D341Med (cell line): Measurements from ENCODE around the gene SH2D2A.

Experiments used
- DNase-seq: peaks from one replicate; pipeline ENCODE4 v3.0.0; 2012; ENCODE audit warnings: low spot score

SH2D2A gene

DNA sequence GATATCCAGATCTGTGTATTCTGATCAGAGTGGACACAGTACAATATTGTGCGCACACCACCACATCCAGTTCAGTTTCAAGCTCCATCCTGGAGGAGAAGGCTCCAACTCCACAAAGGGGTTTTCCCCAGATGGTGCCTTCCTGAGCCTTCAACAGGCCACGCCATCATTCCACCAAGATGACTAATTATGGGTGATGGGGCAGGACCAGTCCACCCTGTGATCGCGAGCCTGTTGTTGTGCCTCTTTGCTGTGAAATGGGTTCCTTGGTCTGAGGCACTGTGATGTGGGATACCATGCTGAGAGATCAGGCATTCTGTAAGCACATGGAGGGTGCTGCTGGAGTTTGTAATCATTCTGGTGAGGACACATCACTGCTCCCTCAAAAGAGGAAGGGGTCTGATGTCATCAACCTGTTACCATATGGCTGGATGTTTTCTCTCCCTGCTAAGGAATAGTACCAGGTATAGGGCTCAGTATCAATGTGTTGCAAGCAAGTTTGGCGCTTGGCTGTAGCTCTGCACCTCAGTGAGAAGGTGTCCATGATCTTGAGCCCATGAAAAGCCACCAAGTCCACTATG, 6.7 kb upstream of the SH2D2A start:
- DNase-seq = no peak

DNA sequence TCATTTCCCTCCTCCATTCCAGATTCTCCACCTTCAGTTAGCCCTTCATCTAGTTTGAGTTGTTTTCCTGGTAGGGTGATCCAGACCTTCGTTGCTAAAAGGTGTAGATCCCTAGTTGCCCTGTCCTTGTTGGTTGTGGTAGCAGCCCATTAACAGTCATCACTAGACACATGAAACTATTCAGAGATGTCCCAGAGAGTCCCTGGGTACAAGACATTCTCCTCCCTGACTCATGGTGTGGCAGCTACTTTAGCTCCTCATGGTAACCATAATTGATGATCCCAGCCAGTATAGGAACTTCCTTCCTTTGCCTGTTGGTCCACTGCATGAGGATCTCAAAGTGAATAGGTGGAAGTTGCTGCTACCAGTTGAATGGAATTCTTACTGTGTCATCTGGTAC, 6.0 kb upstream of the SH2D2A start:
- DNase-seq = no peak

- DNase-seq = no peak
Observed at GRCh38 chr1:156821801-156822200, 5.2 kb upstream of the SH2D2A start.

DNA sequence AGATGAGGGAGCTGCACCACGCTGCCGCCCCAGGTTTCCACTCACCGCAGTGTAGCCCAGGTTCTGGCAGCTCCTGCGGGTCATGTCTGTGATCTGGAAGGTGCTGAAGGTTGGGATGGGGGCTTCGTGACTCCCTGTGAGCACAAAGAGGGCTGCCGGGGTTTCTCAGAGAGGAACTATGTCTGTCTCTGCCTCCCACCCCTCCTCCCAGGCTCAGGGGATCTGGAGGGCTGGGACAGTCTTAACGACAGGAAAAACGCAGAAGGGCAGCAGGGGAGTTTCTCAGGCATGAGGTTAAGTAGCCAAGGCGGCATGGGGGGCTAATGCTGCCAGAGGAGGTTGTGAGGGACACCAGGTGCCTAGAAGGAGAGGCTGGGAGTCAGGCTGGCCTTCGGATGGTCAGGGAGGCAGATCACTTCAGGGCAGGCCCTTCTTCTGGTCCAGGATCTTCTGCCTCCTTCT, 656 bp downstream of the SH2D2A start:
- DNase-seq = no peak

- no peak for DNase-seq
Observed at GRCh38 chr1:156815307-156815826, 1.3 kb downstream of the SH2D2A start.

DNA sequence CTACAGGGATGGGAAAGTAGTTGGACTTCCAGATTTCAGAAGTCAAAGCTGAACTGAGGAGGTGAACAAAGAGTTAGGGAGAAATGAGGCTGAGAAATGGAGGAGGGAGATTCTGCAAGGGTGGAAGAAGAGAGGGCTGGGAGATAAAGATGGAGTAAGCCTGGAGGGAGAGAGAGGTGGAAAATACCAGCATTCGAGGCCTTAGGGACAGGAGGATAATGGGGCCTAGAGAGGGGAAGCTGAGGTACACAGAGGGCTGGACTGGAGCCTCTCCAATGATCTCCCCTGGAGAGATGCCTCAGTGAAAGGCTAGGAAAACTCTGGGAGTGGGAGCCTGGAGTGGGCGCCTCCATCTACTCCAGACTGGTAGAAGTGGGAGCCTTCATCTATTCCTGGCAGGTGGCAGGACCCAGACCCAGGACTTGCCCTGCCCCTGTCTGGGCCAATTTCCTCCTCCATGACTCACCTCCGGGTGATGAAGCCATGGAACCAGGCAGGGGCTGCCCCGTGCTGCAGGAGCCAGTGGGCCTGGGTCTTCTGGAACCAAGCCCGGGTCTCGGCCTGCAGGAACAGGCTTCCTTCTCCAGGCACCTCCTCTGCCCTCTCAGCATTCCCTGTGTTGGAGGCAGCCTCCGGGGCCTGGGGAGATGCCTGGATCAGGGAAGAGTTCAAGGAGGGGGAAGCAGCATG, 1.9 kb downstream of the SH2D2A start:
- DNase-seq = no peak

- peak; percentile 90 for DNase-seq
Observed at GRCh38 chr1:156813750-156814570, 2.7 kb downstream of the SH2D2A start.

DNA sequence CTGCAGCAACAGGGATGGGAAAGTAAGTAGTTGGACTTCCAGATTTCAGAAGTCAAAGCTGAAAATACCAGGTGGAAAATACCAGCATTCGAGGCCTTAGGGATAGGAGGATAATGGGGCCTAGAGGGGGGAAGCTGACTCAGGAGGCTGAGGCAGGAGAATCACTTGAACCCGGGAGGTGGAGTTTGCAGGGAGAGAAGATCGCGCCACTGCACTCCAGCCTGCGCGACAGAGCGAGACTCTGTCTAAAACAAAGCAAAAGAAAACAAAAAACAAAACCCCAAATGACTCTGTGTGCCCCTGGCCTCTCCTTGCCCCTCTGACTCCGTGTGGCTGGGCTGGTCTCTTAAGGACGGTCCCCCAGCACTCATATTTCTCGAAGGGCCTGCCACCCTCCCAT, 3.4 kb downstream of the SH2D2A start:
- peak; percentile 10 for DNase-seq

DNA sequence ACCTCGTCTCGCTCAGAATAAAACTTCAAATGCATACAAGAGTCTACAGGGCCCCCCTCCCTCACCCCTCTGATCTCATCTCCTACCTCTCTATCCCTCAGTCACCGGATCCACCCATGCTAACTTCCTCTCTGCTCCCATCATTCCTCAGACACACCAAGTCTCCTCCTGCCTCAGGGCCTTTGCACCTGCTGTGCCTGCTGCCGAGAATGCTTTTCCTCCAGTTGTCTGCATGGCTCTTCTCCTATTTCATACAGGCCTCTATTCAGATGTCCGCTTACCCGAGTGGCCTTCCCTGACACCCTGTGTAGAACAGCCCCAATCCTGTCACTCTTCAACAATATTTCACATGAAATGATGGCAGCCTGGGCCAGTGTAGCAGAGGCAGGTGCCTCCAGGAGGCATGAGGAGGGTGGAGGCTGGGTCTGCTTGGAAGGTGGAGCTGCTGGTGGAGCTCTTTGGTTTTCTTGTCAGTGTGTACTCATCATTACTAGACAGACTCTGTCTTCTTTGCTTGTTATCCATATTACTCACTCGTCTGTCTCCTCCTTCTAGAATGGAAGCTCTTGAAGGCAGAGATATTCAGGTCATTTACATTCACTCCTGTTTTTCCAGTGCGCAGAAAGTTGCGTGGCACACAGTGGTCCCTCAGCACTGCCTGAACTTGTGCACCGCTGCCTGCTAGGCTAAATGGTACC, 4.2 kb downstream of the SH2D2A start:
- DNase-seq = peak; percentile 14

- peak; percentile 21 for DNase-seq
Observed at GRCh38 chr1:156811168-156811567, 5.5 kb downstream of the SH2D2A start.

DNA sequence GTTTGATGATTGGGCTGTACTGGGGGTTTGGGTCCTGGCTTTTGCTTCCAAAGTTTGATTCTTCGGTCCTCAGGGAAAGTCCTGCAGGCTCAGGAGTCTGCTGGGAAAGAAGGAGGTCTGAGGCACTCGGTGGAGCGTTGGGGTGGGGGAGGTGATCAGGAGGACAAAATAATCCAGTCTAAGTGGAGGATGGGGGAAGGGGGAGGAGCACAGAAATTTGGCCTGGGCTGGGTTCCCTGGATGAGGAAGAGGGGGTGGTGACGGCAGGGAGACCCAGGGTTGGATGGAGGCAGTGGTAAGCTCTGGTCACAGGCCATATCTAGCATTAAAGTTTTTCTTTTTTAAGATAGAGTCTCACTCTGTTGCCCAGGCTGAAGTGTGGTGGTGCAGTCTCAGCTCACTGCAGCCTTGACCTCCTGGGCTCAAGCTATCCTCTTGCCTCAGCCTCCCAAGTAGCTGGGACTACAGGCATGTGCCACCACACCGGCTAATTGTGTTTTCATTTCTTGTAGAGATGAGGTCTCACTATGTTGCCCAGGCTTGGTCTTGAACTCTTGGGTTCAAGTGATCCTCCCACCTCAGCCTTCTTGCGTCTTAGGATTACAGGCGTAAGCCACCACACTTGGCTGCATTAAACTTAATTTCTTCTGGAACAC, 6.8 kb downstream of the SH2D2A start:
- no peak for DNase-seq

GRCh38 chr1:156809281-156809680, 7.4 kb downstream of the SH2D2A start:
- DNase-seq = peak; percentile 32

DNA sequence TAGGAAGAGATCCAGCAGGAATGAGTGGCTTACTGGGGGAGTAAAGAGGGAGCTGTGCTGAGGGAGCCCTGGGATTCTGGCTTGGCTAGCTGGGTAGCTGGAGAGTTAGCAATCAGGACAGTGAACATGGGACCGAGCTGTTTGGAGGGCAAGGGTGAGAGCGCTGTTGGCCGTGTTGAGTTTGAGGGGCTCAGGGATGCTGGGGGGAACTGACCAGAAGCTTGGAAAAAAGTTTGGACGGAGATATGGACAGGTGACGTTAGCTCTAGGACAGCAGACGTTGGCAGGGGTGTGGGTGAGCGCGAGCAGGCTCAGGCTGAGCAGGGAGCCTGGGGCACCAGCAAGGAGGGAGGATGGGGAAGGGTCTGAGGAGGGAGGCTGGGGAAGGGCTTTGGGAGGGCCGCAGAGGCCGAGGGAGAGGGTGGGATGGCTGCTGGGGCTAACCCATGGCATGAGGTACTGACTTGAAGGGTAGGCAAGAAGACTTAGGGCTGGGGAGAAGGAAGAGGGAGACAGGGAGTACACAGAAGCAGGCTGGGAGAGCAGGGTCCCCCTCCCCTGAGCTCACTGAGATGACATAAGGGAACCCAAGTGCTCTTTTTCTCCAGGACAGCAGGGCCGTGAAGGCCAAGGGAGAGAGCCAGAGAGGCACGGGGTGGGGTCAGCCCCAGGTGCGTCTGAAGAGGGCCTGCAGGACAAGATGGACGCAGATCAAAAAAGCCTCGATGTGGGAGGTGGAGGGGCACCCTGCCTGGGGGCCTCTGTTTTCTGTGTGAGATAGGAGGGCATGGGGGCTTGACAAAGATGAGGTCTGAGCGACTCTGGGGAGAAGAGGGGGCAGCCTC, 8.2 kb downstream of the SH2D2A start:
- DNase-seq = peak; percentile 21

- DNase-seq = no peak
Observed at GRCh38 chr1:156807627-156808026, 9.0 kb downstream of the SH2D2A start.

DNA sequence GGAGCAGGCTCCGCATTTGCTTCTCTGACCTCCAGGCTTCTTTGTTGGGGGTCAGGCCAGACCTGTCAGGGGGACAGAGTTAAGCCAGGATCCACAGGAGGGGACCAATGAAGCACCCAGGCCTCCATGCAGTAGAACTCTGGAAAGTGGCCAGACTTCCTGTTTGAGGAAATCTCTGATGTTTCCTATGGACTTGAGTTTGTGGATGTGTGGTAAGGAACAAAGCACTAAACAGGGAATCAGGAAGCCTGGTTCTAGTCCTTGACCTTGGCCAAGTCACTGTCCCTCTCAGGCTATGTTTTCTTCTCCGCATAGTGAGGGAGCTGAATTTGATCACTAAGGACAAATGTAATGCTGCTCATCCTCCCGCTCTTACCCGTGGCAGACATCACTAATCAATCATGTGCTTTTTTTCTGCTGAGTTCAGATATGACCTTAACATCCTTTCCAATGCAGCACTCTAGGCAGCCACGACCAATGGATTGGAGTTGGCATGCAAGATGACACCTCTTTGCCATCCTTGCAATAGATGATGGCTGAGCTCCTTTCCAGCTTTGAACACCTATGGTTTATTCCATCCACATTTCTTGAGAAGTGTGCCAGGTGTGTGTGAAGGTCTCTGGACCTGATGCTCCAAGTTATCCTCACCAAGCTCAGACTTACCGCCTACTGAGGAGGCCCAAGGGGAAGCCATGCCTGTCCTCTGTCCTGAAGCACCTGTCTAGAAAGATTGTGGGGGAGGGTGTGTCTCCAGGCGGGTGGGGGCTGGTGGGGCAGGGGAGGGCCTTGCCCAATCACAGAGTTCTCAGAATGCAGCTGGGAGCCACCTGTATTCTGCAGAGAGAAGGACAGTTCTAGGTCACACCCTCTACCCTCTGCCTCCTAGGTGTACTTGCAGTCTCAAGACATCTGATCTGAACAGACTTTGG, 9.9 kb downstream of the SH2D2A start:
- no peak for DNase-seq

DNA sequence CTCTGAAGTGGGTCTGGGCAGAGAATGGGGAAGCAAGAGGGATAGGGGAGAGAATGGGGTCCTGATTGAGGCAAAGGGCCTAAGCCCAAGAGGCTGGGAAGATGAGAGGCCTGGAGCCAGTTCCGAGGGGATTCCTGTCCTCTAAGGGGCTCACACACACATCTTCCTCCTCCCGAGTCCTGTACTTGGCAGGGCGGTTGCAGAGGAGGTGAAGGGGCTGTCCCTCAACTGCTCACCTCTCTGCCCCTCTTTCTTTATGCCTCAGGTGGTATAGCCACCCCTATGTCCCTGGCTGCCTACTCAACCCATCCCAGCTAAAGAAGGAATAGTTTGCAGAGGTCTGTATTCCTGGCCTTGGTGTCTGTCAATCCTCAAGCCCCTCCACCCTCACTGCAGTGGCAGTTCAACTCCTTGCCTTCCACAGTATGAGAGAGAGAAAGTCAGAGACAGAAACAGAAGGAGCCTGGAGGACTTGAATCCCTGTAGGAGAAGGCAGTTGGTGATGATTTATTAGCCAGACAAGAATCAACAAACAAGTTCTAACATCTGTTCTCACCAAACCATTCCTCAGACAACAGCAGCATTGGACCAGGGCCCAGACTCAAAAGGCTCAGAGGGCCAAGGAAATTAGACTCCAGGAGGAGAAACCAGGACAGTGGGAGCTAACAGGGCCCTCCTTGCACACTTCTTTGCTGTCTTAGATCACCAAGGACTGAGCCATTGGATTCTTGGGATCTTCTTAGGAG, 10.7 kb downstream of the SH2D2A start:
- no peak for DNase-seq

DNA sequence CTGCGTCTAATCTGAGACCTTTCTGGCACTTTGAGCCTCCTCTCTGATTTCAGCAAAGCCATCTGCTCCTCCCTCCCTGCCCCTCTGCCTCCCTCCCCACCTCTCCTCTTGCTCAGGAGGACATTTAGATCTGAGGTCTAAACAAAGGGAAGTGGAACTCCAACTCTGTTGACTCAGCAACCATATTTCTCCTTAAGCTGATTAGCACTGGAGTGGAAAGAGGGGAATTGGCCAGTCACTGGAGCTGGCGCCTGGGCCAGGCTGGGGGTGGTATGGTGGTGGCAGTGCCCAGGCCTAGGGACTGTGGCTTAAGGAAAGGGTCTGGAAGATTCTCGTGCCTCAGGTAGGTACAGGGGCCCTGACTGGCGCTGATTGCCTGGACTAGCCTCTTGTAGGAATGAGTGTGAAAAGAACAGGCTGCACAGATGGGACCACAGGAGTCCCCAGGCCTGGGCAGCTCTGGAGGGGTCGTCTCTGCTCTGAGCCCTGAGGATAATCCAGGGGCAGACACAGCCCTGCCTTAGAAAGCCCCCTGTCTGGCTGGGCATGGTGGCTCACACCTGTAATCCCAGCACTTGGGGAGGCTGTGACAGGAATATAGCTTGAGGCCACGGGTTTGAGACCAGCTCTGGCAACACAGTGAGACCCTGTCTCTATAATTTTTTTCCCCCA, 11.9 kb downstream of the SH2D2A start:
- peak; percentile 78 for DNase-seq

- DNase-seq = no peak
Observed at GRCh38 chr1:156804026-156804425, 12.6 kb downstream of the SH2D2A start.
